Thoracic aorta (tissue), 2 donors: ENCODE measurements around the gene GPR33. TPM values are rescaled to one million over a fixed set of nuclear protein-coding genes. Genes with fewer than 3 reads are reported as not detected.
"Not testable (repeated sequence)": the region's sequence is repeated elsewhere in the genome, so short reads cannot be mapped to it uniquely, and the experiment has no call there.

Source experiments
- ATAC-seq: fragments of 150-250 bp; one replicate; pipeline ENCODE4 v1.8.0; 2017; ENCODE audit warnings: low read depth; ENCODE audit not compliant: insufficient number of reproducible peaks, low FRiP score
- DNase-seq: peaks from one replicate; pipeline ENCODE4 v3.0.0-alpha.2; 2020; ENCODE audit warnings: low spot score
- H3K27ac ChIP-seq, 2 donors: fragments of 200-600 bp; sonication (generic); 1 replicate in 1 of 2; 2 replicates in 1 of 2; pipeline ENCODE4 v1.5.1; 2016; ENCODE audit warnings: mild to moderate bottlenecking in 2 of 2, moderate library complexity in 2 of 2
- H3K27me3 ChIP-seq: fragments of 200-600 bp; sonication (generic); replicated peaks from 2 replicates; pipeline ENCODE4 v1.6.0; 2016; ENCODE audit warnings: mild to moderate bottlenecking; ENCODE audit not compliant: insufficient read depth
- H3K36me3 ChIP-seq: fragments of 200-600 bp; sonication (generic); one replicate; pipeline ENCODE4 v1.5.1; 2016
- H3K4me1 ChIP-seq, 2 donors: fragments of 200-600 bp; sonication (generic); 1 replicate in 1 of 2; 2 replicates in 1 of 2; pipeline versions ENCODE4 v1.5.1 to v1.6.0; 2016; ENCODE audit warnings: low read depth in 2 of 2, mild to moderate bottlenecking in 1 of 2; ENCODE audit not compliant: control insufficient read depth in 1 of 2
- H3K4me3 ChIP-seq: fragments of 200-600 bp; sonication (generic); 2 replicates; pipeline ENCODE4 v1.5.1; 2016; ENCODE audit warnings: mild to moderate bottlenecking
- H3K9me3 ChIP-seq: fragments of 200-600 bp; sonication (generic); 2 replicates; pipeline ENCODE4 v1.5.1; 2016
- CTCF ChIP-seq: fragments of 200-600 bp; sonication (generic); IDR thresholded peaks from one replicate; pipeline ENCODE4 v1.5.1; 2019; ENCODE audit warnings: antibody characterized with exemption
- total RNA-seq, 2 donors: library from RNA; depleted of rRNA; stranded (reverse); fragments of >200 nt; gene quantifications; one replicate each; pipeline versions ENCODE4 v1.1.0 to v1.2.3, GENCODE V29; 2016

GPR33 gene
- total RNA-seq, 2 donors from 2014 or later = not detected

DNA sequence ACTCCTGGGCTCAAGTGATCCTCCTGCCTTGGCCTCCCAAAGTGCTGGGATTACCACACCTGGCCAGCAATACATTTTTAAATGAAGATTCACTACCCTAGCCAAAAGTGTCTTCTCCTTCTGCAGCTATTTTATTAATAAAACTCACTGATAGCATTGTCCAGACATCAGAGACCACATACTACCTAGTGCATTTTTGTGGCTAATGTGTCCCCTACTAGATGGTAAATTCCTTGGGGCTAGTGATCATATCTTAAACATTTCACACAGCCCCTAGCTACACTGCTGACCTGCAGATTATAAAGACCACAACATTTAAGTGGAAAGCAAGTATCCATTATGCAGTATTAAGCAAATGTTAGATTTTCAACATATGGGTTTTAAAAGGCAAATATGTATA, 47.6 kb downstream of the GPR33 start:
- Histone ChIP-seq H3K27me3 (no peaks in the 10 kb centered on the region), H3K36me3 (no peaks in the 10 kb centered on the region), H3K9me3 (no peaks in the 10 kb centered on the region), H3K4me3 (no peak overlapping the region), H3K4me1 (peaks cover 5 to 32% of the 10 kb centered on the region in 2 donors), H3K27ac (peak overlapping the region in 1 of 2 donors; percentile 14)
- ATAC-seq (no peak), DNase-seq (no peak)
- TF ChIP-seq CTCF = no peak

- ATAC-seq (peak; percentile 53), DNase-seq (no peak)
- Histone ChIP-seq H3K4me3 (peak overlapping the region; percentile 13), H3K27me3 (no peaks in the 10 kb centered on the region), H3K9me3 (no peaks in the 10 kb centered on the region), H3K27ac (peak overlapping the region in 1 of 2 donors; percentile 14), H3K36me3 (no peaks in the 10 kb centered on the region), H3K4me1 (peaks cover 5 to 34% of the 10 kb centered on the region in 2 donors)
- TF ChIP-seq CTCF = no peak
Observed at GRCh38 chr14:31439561-31439960, 48.3 kb downstream of the GPR33 start.

DNA sequence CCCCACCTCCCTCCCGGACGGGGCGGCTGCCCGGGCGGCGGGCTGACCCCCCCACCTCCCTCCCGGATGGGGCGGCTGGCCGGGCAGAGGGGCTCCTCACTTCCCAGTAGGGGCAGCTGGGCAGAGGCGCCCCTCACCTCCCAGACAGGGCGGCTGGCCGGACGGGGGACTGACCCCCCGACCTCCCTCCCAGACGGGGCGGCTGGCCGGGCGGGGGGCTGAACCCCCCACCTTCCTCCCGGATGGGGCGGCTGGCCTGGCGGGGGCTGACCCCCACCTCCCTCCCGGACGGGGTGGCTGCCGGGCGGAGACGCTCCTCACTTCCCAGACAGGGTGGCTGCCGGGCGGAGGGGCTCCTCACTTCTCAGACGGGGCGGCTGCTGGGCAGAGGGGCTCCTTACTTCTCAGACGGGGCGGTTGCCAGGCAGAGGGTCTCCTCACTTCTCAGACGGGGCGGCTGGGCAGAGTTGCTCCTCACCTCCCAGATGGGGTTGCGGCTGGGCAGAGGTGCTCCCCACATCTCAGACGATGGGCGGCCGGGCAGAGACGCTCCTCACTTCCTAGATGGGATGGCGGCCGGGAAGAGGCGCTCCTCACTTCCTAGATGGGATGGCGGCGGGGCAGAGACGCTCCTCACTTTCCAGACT, 50.7 kb downstream of the GPR33 start:
- not testable (repeated sequence) for H3K4me3 ChIP-seq, H3K27me3 ChIP-seq, H3K27ac ChIP-seq, H3K9me3 ChIP-seq, DNase-seq, ATAC-seq, H3K36me3 ChIP-seq
- H3K4me1 ChIP-seq = peaks cover 5 to 31% of the 10 kb centered on the region in 2 donors

- peaks cover 3 to 19% of the 10 kb centered on the region in 2 donors for H3K4me1 ChIP-seq
- H3K27me3 ChIP-seq = no peaks in the 10 kb centered on the region
- no peak for ATAC-seq
- no peak for TF ChIP-seq CTCF
- no peak overlapping the region for H3K4me3 ChIP-seq
- DNase-seq = no peak
- H3K9me3 ChIP-seq = no peaks in the 10 kb centered on the region
- no peak overlapping the region for H3K27ac ChIP-seq
- H3K36me3 ChIP-seq = no peaks in the 10 kb centered on the region
Observed at GRCh38 chr14:31435276-31435675, 52.6 kb downstream of the GPR33 start.

Other genes starting within 250 kb of the GPR33 start
- gene HEATR5A, start 67.5 kb downstream of the GPR33 start, total RNA-seq = 10 to 100 TPM; 39.1 to 43.6 TPM
- 10 to 100 TPM; 28.9 to 56.5 TPM for gene DTD2, start 30.5 kb downstream of the GPR33 start, total RNA-seq
- gene NUBPL, start 73.4 kb upstream of the GPR33 start, total RNA-seq = 10 to 100 TPM in 1 of 2 donors, 1 to 10 TPM in 1; 9.2 to 30.0 TPM